HG02870 (cell line): Measurements from ENCODE around the gene TTC6.

Experiments used
- ATAC-seq: cut with Tn5 transposase; IDR thresholded peaks from one replicate; pipeline ENCODE4 v1.9.1; 2021; ENCODE audit warnings: mild to moderate bottlenecking, moderate library complexity; ENCODE audit not compliant: unreplicated experiment

The TTC6 gene

GRCh38 chr14:37623971-37624370, 28.5 kb downstream of the TTC6 start:
- ATAC-seq, result no peak

GRCh38 chr14:37625597-37626595, 30.5 kb downstream of the TTC6 start:
- ATAC-seq, result no peak

DNA sequence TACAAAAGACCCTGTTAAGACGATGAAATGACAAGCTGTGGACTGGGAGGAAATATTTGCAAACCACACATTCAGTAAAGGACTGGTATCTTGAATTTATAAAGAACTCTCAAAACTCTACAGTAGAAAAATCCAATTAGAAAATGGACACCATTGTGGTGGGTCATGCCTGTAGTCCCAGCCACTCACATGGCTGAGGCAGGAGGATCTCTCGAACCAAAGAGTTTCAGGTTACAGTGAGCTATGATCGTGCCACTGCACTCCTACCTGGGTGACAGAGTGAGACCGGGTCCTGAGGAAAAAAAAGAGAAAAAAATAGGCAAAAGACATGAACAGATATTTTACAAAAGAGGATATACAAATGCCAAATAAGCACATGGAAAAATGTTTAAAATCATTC, 41.9 kb downstream of the TTC6 start:
- no peak for ATAC-seq

GRCh38 chr14:37638599-37638998, 43.2 kb downstream of the TTC6 start:
- ATAC-seq, result no peak

- no peak for ATAC-seq
These were observed 45.7 kb downstream of the TTC6 start for GRCh38 chr14:37641117-37641516.

- ATAC-seq, result no peak
These were observed 46.7 kb downstream of the TTC6 start for GRCh38 chr14:37642125-37642524.

GRCh38 chr14:37643701-37644100, 48.3 kb downstream of the TTC6 start:
- ATAC-seq, result no peak
